CD4-positive, alpha-beta T cell treated with Interleukin-4 for 1 hour (primary cell): ENCODE data around the gene NXPH3.
"Not testable (repeated sequence)": the region's sequence is repeated elsewhere in the genome, so short reads cannot be mapped to it uniquely, and the experiment has no call there.

Experiments used
- DNase-seq, 2 donors: peaks; one replicate each; pipeline ENCODE4 v3.0.0-alpha.2; 2020 to 2022

The NXPH3 gene

DNA sequence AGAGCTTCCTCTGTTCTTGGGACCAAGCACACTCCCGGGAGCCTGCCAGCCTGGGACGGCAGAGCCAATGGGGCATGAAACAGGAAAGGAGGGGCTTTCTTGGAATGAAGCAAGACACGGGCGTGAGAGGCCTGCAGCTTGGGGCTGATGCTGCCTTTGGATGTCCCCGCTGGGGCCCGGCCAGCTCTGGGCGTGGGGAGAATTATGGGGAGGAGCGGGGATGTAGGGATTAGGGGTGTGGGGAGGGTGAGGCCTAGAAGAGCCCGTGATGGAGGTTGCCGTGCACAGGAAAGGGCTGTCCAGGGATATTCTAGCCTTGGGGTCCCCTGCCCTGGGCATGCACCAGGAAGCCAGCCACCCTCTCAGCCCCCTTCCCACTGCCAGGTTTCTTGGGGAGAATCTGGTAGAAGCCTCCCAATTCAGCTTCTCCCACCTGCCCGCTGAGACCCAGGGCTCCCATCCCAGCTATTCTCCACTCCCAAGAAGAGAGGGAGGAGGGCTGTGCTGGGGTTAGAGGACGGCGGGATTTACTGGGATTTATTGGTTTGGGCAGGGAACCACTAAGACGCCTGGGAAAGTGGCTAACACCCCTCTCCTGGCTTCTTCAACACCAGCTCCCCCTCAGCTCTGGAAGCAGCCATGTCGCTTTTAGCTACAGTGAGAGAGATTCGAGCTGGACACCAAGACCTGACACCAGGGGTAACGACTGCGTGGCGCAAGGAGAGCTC lies 20.0 kb upstream of the NXPH3 start:
- DNase-seq: no peak

- DNase-seq: peak; percentile 81 to 82
These were observed 19.3 kb upstream of the NXPH3 start for GRCh38 chr17:49556223-49556943.

- peak; percentile 40 to 52 for DNase-seq
These were observed 18.2 kb upstream of the NXPH3 start for GRCh38 chr17:49557312-49558024.

DNA sequence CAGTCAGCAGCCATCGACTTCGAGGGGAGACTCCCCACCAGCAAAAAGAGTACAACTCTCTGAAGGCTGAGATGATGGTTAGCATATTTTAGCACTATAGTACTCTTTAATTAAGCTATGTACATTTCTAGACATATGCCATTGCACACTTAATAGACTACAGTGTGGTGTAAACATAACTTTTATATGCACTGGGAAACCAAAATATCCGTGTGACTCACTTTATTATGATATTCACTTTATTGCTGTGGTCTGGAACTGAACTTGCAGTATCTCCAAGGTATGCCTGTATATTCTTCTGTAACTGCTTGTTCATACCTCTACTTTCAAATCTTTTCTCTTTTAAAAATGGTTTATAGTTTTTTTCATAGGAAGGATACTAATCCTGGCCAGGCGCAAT lies 11.0 kb upstream of the NXPH3 start:
- DNase-seq: no peak

- DNase-seq: no peak
These were observed 9.7 kb upstream of the NXPH3 start for GRCh38 chr17:49565948-49566491.

- DNase-seq: no peak
These were observed 9.0 kb upstream of the NXPH3 start for GRCh38 chr17:49566668-49567071.

DNA sequence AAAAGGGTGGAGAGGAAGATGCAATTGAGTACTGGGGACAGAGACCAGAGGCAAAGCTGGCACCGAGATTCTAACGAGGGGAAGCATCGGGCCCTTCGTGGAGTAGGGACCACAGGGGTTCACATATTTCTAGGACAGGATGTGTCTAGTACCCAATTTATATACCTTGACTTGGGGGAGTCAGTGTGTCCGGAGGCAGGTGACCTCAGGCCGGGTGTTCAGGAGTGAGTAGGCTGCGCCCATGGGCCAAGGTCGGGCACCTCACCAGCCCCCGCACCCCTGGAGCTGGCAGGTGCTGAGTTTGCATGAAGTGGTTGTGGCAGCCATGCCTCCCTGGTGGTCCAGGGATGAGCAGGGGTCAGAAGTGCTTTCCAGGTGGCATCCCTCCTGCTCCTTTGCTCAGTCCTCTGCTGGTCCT lies 8.6 kb upstream of the NXPH3 start:
- no peak for DNase-seq

DNA sequence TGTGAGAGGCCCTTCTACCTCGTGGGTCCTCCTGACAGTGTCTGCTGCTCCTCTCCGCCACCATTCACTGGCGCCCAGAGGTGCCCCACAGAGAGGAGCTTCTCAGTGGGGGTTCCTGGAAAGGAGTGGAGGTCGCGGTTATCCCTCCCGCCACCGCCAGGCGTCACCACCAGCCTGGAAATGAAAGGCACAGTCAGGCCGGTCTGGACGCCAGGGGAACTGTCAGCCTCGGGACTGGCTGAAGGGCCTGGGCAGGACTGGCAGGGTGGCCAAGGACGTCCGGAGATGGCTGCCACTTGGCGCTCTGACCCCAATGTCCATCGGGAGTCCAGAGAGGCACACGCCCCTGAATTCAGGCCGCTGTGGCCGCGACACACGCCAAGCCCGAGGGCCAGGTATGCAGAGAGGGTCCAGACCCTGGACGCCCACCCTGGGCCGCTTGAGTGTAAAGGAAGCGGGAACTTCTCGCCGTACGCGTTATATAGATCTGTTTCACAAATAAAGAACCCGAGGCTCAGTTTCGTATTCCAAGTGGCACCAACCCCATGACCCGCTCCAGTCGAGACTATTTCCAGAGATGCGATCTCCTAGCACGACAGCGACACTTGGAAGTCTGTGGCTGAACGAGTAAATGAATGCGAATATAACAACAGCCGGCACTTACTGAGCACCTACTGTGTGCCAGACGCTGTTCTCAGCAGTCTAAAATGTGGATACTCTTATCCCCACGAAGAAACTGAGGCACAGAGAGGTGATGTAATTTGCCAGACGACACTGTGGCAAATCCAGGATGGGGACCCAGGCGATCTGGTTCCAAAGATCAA lies 7.6 kb upstream of the NXPH3 start:
- peak; percentile 84 for DNase-seq

- not testable (repeated sequence) for DNase-seq
These were observed 7.0 kb upstream of the NXPH3 start for GRCh38 chr17:49568695-49569047.

DNA sequence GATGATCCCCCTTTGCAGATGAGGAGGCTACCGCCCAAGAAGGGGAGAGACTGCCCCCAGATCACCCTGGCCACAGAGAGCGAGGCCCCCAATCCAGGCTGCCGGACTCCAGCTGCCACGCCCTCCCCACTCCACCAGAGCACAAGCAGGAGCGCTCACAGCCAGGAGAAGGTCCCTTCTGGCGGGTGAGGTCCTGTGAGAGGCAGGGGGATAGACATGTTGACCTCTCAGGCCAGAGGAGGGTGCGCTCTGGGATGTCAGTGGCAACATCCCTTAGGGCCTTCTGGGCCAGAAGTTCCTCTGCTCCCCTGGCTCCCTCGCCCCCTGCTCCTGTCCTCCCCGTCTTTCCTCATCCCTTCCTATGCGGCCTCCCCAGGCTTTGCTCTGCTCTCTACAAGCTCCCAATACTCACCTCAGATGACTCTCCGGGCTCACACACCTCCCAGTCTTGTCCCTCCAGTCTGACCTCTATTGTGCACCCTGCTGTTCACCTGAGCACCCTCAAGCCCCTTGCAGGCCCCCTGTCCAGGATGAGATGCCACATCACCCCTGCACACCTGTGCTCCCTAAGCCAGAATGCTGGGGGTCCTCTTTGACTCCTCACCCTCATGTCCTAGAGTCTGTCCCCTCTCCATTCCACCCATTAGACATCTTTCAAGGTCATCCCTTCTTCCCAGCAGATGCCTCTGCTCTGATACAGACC lies 5.0 kb upstream of the NXPH3 start:
- DNase-seq: no peak

DNA sequence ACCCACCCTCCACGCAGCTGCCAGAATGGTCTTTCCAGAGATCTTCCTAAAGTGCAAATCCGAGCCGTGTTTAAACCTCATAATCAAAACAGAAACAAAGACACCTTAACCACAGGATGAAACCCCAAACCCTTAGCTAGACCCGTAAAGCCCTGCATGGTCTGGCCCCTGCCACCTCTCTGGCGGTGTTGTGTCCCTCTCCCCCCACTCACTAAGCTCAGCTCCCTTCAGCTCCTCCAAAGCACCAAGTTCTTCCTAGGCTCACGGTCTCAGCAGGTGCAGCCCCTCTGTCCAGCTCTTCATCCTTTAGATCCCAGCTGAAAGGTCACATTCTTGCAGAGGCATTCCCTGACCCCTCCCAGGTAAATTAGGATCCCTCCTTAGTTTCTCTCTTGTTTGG lies 4.4 kb upstream of the NXPH3 start:
- no peak for DNase-seq

DNA sequence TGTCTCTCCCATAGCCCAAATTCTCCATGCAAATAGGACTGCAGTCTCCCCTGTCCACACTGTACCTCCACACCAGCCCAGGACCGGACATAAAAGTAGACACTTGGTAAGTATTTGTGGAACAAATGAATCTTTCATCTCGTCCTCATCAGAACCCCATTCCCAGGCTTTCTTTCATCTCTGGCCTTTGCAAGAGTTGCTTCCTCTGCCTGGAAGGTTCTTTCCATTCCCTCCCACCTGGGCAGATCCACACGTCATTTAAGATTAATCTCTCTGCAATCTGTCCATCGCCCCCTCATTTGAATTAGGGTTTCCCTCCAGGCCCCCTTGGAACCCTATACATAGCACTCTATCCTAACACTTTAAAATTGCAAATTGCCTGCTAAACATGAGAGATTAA lies 3.9 kb upstream of the NXPH3 start:
- DNase-seq: no peak

- no peak for DNase-seq
These were observed 3.4 kb upstream of the NXPH3 start for GRCh38 chr17:49572226-49572625.

DNA sequence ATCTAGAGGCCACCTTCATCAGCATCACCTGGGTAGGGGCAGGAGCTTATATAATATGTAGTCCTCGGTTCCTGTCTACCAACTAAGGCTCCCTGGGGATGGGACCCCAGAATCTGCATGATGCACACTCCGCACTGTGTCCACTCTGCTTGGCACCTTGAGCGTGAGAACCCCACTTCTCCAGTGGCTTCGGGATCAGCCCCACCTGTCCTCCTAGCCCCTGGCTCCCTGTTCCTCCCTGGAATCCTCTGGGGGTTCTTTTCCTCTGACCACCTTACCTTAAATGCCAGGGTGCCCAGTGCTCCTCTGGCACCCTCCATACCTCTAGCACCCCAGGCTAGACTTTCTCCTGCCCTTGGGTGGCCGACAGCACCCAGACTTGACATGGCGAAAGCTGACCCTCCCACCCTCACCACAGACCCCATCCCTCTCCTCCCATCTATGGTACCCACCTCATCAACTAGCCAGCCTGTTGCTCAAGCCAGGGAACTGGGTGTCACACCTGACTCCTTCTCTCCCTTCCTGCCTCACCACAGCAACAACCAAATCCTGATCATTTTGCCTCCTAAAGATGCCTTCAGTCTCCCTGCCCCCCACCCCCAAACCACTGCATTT lies 2.8 kb upstream of the NXPH3 start:
- no peak for DNase-seq

DNA sequence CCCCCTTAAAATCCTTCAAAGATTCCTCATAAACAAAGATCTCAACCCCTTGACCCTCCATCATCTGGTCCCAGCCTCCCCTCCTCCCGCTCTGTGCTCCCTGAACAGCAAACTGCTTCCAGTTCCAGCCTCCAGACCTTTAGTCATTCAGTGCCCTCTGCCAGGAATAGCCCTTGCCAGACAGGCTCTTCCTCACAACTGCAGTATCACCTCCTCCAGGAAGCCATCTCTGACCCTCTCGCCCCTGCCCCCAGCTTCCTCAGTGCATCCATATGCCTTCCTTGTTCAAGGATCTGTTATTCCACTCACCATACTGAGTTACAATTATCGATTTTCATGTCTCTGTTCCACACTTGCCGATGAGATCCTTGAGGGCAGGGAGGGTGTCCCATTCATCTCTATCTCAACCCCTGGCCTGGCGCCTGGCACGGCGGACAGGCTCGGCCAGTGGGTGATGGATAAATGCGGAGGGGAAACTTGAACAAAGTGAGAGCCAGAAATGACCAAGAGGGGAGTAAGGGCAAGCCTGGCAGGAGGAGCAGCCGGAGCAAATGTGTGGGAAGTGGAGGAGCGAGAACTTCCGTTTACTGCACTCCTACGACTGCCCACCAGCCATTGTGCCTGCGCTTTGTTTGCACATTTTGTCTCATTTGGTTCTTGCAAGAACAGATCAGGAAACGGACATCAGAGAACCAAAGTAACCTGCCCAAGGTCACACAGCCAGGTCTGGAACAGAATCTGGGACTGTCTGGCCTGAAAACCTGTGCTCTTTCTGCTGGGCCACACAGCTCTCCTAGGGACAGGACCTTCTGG lies 2.0 kb upstream of the NXPH3 start:
- DNase-seq: no peak

- DNase-seq: no peak
These were observed 1.3 kb upstream of the NXPH3 start for GRCh38 chr17:49574323-49574781.

DNA sequence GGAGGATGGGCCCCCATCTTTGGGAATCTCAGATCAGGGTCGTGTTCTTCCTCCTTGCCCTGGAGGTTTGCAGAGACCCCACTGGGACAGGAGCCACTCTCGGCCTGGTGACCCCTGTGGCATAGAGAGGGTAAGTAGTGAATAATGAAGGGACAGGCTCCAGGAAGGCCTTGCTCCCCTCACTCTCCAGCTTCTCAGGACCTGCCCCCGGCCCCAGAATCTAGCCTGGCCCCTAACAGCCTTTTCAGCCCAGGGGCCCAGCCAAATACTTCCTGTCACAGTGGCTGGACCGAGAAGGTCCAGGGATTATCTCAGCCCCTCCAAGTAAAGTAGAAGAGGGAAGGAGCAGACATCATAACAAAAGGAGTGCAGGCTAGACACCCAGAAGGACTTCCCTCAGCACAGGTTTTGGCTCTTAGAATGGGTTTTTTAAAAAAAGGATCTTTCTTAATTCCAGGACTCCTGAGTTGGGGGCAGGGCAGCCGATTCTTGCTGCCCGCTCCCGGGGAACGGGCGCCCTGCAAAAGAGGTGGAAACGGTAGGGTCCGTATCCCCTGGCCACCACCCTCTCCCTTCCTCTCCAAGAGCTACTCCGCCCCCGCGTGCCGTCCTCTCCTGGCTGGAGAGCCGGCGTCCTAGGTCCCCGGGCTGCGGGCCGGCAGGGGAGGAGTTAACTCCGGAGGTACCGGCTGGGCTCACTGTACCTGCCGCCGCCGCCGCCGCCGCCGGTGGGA lies 559 bp upstream of the NXPH3 start:
- no peak for DNase-seq

DNA sequence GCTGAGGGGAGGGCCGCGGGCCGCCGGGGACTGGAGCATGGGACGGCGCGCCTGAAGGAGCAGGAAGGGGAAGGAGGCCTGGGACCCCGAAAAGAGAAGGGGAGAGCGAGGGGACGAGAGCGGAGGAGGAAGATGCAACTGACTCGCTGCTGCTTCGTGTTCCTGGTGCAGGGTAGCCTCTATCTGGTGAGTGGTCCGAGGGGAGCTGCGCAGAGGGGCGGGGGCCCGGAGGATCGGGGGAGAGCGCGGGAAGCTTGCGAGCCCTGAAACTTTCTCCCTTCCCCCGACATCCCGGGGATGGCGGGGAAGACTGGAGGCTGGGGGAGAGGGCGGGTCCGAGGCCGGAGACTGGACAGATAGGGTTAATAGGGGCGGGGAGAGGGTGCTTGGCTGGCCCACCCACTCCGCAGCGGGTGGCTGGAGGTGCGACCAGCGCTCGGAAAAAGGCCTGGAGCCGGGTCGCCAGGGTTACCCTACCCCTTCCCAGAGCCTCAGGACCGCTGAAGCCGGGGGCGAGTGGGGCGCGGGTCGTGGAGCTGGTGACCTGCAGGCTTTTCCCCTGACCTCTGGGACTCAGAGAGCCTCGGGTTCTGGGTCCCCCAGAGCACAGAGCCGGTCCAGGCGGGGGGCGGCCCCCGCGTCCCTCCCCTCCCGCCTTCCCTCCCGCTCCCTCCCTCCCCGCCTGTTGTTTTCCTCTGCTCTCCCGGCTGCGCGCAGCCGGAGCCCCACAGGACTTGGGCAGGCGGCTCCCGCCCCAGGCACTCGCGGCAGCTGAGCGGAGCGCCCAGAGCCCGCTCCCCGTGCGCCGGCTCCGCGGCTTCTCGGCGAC lies 631 bp downstream of the NXPH3 start:
- DNase-seq: no peak
